ENCODE data around the gene DNAH9. TPM values are rescaled to one million over a fixed set of nuclear protein-coding genes. Genes with fewer than 3 reads are reported as not detected.

Gene DNAH9
- total RNA-seq, 1 donor from 2014 or later: not detected

GRCh38 chr17:11578998-11579397, 19.3 kb upstream of the DNAH9 start:
- no peaks in the 10 kb centered on the region for H3K36me3 ChIP-seq
- DNase-seq (ENCODE audit: low spot score in 2 of 2): no peak
- H3K9me3 ChIP-seq: no peaks in the 10 kb centered on the region
- no peak overlapping the region for H3K4me3 ChIP-seq
- intact Hi-C loops (cut with DNase I): no loop called here
- H3K27ac ChIP-seq: no peak overlapping the region
- no peaks in the 10 kb centered on the region for H3K4me1 ChIP-seq
- H3K27me3 ChIP-seq: no peaks in the 10 kb centered on the region
- TF ChIP-seq CTCF (IDR thresholded peaks at IDR 0.05): no peak

GRCh38 chr17:11580677-11581076, 17.6 kb upstream of the DNAH9 start:
- DNase-seq (ENCODE audit: low spot score in 2 of 2): no peak
- H3K27ac ChIP-seq: no peak overlapping the region
- intact Hi-C loops (cut with DNase I): no loop called here
- H3K4me1 ChIP-seq: no peaks in the 10 kb centered on the region
- no peak for TF ChIP-seq CTCF (IDR thresholded peaks at IDR 0.05)
- H3K27me3 ChIP-seq: no peaks in the 10 kb centered on the region
- H3K9me3 ChIP-seq: no peaks in the 10 kb centered on the region
- H3K36me3 ChIP-seq: no peaks in the 10 kb centered on the region
- no peak overlapping the region for H3K4me3 ChIP-seq

- no peak overlapping the region for H3K27ac ChIP-seq
- no peaks in the 10 kb centered on the region for H3K9me3 ChIP-seq
- no peaks in the 10 kb centered on the region for H3K4me1 ChIP-seq
- H3K27me3 ChIP-seq: no peaks in the 10 kb centered on the region
- H3K4me3 ChIP-seq: no peak overlapping the region
- no peak for TF ChIP-seq CTCF (IDR thresholded peaks at IDR 0.05)
- no peak for DNase-seq (ENCODE audit: low spot score in 2 of 2)
- no peaks in the 10 kb centered on the region for H3K36me3 ChIP-seq
- intact Hi-C loops (cut with DNase I): no loop called here
Measured at GRCh38 chr17:11582217-11582616, 16.1 kb upstream of the DNAH9 start.

- no peak for TF ChIP-seq CTCF (IDR thresholded peaks at IDR 0.05)
- no peaks in the 10 kb centered on the region for H3K27me3 ChIP-seq
Measured at GRCh38 chr17:11583306-11583992, 14.8 kb upstream of the DNAH9 start.

GRCh38 chr17:11589716-11590115, 8.6 kb upstream of the DNAH9 start:
- DNase-seq (ENCODE audit: low spot score in 2 of 2): no peak
- Histone ChIP-seq H3K4me3 (no peak overlapping the region), H3K27ac (no peak overlapping the region), H3K9me3 (no peaks in the 10 kb centered on the region), H3K27me3 (no peaks in the 10 kb centered on the region), H3K4me1 (no peaks in the 10 kb centered on the region), H3K36me3 (no peaks in the 10 kb centered on the region)
- no peak for TF ChIP-seq CTCF (IDR thresholded peaks at IDR 0.05)
- intact Hi-C loops (cut with DNase I): no loop called here

More at GRCh38 chr17:11583306-11583992, 14.8 kb upstream of the DNAH9 start:
- H3K36me3 ChIP-seq: no peaks in the 10 kb centered on the region
- H3K4me3 ChIP-seq: no peak overlapping the region
- no peaks in the 10 kb centered on the region for H3K9me3 ChIP-seq
- no peaks in the 10 kb centered on the region for H3K4me1 ChIP-seq
- no peak overlapping the region for H3K27ac ChIP-seq
- no peak for DNase-seq (ENCODE audit: low spot score in 2 of 2)
- intact Hi-C loops (cut with DNase I): no loop called here

- Histone ChIP-seq H3K36me3 (no peaks in the 10 kb centered on the region), H3K27ac (no peak overlapping the region), H3K4me1 (no peaks in the 10 kb centered on the region), H3K27me3 (no peaks in the 10 kb centered on the region), H3K9me3 (no peaks in the 10 kb centered on the region), H3K4me3 (no peak overlapping the region)
- no peak for TF ChIP-seq CTCF (IDR thresholded peaks at IDR 0.05)
- DNase-seq (ENCODE audit: low spot score in 2 of 2): no peak
- intact Hi-C loops (cut with DNase I): no loop called here
Measured at GRCh38 chr17:11601661-11602060, 3.4 kb downstream of the DNAH9 start.

Measured in ascending aorta (tissue), 2 donors.